ENCODE data around the gene CA4.

DNA sequence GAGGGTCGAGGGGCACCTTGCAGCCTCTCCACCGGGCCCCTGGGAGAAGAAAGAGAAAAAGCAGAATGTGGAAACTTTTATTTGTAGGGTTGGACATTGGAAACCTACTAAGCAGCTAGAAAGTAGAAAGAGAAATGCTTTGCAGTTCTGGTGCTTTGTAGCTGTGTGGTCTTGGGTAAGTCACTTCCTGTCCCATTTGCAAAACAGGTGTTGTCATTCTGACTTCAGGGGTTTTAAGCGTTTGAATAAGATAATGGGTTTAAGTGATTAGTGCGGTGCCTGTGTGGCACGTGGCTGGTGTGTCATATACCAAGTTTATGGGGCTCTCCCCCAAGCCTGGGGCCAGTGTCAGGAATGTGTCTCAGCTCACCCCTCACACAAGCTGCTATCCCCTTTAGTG lies 1.6 kb downstream of the CA4 start:
- no peak for TF ChIP-seq CTCF (IDR thresholded peaks at IDR 0.05)
- TF ChIP-seq POLR2AphosphoS5 (IDR thresholded peaks at IDR 0.05): no peak

Measured in prostate gland (tissue), 2 donors.